HG03159 (cell line): ENCODE data around the gene NR1D1.

Experiments
- ATAC-seq: cut with Tn5 transposase; IDR thresholded peaks from one replicate; pipeline ENCODE4 v1.9.1; 2021; ENCODE audit warnings: mild to moderate bottlenecking, moderate library complexity; ENCODE audit not compliant: unreplicated experiment

NR1D1 gene

GRCh38 chr17:40111221-40112128 is 11.1 kb upstream of the NR1D1 start:
- ATAC-seq: no peak

- no peak for ATAC-seq
Measured at GRCh38 chr17:40110026-40110845, 9.8 kb upstream of the NR1D1 start.

GRCh38 chr17:40108970-40109824 is 8.8 kb upstream of the NR1D1 start:
- ATAC-seq: no peak

GRCh38 chr17:40107522-40108174 is 7.3 kb upstream of the NR1D1 start:
- no peak for ATAC-seq

GRCh38 chr17:40106760-40107521 is 6.6 kb upstream of the NR1D1 start:
- no peak for ATAC-seq

GRCh38 chr17:40105861-40106759 is 5.7 kb upstream of the NR1D1 start:
- ATAC-seq: no peak

- no peak for ATAC-seq
Measured at GRCh38 chr17:40104594-40105486, 4.5 kb upstream of the NR1D1 start.

- ATAC-seq: no peak
Measured at GRCh38 chr17:40103688-40104087, 3.3 kb upstream of the NR1D1 start.

- ATAC-seq: no peak
Measured at GRCh38 chr17:40103071-40103661, 2.8 kb upstream of the NR1D1 start.

- no peak for ATAC-seq
Measured at GRCh38 chr17:40101367-40102210, 1.2 kb upstream of the NR1D1 start.

- no peak for ATAC-seq
Measured at GRCh38 chr17:40100669-40101366, 429 bp upstream of the NR1D1 start.

GRCh38 chr17:40099619-40100418 is 570 bp downstream of the NR1D1 start:
- no peak for ATAC-seq

- peak; percentile 64 for ATAC-seq
Measured at GRCh38 chr17:40098846-40099618, 1.4 kb downstream of the NR1D1 start.
